H1 (cell line): ENCODE results near the gene DNM2. TPM values are rescaled to one million over a fixed set of nuclear protein-coding genes. Genes with fewer than 3 reads are reported as not detected.

Source experiments
- ASH2L ChIP-seq: fragments of 200-600, 300-600 bp; sonication (generic); IDR thresholded peaks from one replicate; pipeline ENCODE4 v1.7.1; 2017; ENCODE audit warnings: low read length
- CBX8 ChIP-seq: fragments of 300-800, 300-1000 bp; sonication (generic); IDR thresholded peaks from 2 replicates; pipeline ENCODE4 v1.7.1; 2016; ENCODE audit warnings: low read depth, low read length, borderline replicate concordance
- KDM1A ChIP-seq: fragments of 200-600, 300-600 bp; sonication (generic); IDR thresholded peaks from 2 replicates; pipeline ENCODE4 v1.7.1; 2016; ENCODE audit warnings: mild to moderate bottlenecking, low read length, borderline replicate concordance
- KDM4A ChIP-seq: IDR thresholded peaks from one replicate; pipeline ENCODE4 v1.7.1; 2012; ENCODE audit warnings: low read depth, mild to moderate bottlenecking, moderate library complexity, low read length, inconsistent platforms; ENCODE audit not compliant: severe bottlenecking
- NRF1 ChIP-seq: IDR thresholded peaks from 2 replicates; pipeline ENCODE4 v1.6.1; 2011; ENCODE audit warnings: mild to moderate bottlenecking, low read depth, low read length, improper control_type of control experiment
- POLR2A ChIP-seq, 2 experiments: IDR thresholded peaks; 1 replicate in 1 of 2; 2 replicates in 1 of 2; pipeline ENCODE4 v1.6.1; 2011; ENCODE audit warnings: low read depth in 2 of 2, low read length in 2 of 2, mild to moderate bottlenecking in 2 of 2; ENCODE audit errors: control extremely low read depth in 1 of 2
- SIX5 ChIP-seq: IDR thresholded peaks from 2 replicates; pipeline ENCODE4 v1.6.1; 2011; ENCODE audit warnings: mild to moderate bottlenecking, low read depth, low read length
- TCF12 ChIP-seq: IDR thresholded peaks from 2 replicates; pipeline ENCODE4 v1.6.1; 2011; ENCODE audit warnings: low read depth, mild to moderate bottlenecking, low read length
- polyA plus RNA-seq, 7 experiments: library from polyadenylated mRNA; depleted of rRNA in 3 of 7; stranded (reverse) in 5 of 7; unstranded in 2 of 7; fragments of >200 nt in 5 of 7; fragments of 200-250 nt in 2 of 7; gene quantifications; 1 replicate in 5 of 7; 2 replicates in 1 of 7; 4 replicates in 1 of 7; pipeline versions ENCODE4 v1.2.1 to v1.2.3, GENCODE V29; 2011 to 2013; ENCODE audit warnings: missing spikeins in 2 of 7, mixed read lengths in 2 of 7
- total RNA-seq: library from RNA; stranded (reverse); fragmentation: NEBNext Ultra II Directional; extraction: Animal tissue kit (Norgen Biotek cat#: 25700); gene quantifications from 2 replicates; pipeline ENCODE4 v1.2.1, GENCODE V29; 2021

Gene DNM2
- total and polyA plus RNA-seq, 2 of the 8 experiments (the other 6 are each of a cell fraction or from before 2014, with no cell fraction given): 61.9 to 120 TPM

GRCh38 chr19:10748195-10748926, 30.5 kb downstream of the DNM2 start (continued):
- TF ChIP-seq TCF12 (no peak), SIX5 (no peak), CBX8 (no peak), ASH2L (no peak), NRF1 (no peak), KDM1A (no peak), KDM4A (no peak), POLR2A (IDR thresholded peaks at IDR 0.05; ENCODE audit: control extremely low read depth in 1 of 2, low read depth in 2 of 2, low read length in 2 of 2) (no peak)
